ENCODE results near the gene COL10A1. TPM values are rescaled to one million over a fixed set of nuclear protein-coding genes. Genes with fewer than 3 reads are reported as not detected.

The COL10A1 gene
- total RNA-seq = not detected in 2 replicates

DNA sequence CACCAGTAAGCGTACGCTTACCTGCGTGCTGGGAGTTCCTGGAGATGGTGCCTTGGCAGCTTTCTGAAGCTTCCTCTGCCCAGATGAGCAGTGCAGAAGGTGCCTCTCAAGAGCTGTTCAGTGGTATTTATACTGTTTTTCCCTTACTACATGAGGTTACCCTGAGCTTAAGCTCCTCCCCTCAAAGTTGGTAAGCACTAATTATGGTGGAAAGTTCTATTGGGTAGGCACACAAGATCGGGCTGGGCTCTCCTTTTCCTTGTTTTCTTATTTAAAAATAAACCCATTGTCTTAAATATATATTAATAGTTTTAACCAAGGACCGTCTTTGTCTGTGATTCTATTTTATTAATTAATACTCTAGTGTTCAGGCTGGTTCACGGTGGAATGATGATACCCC is at the start of gene COL10A1:
Gene COL10A1, minus strand, starts transcription at position 101 of the 400 bp plus-strand sequence. CDS start 640 bp downstream, outside the sequence.
- Mint-ChIP-seq H3K27ac (no peak within 1 kb of the TSS), H3K9me3 (no peaks in the 10 kb centered on the region), H3K4me1 (ENCODE audit: low read depth) (peaks cover 5% of the 10 kb centered on the region), H3K4me3 (ENCODE audit: low read depth) (no peak within 1 kb of the TSS), H3K27me3 (ENCODE audit: low read depth) (no peaks in the 10 kb centered on the region), H3K36me3 (ENCODE audit: low read depth) (peaks cover 2% of the 10 kb centered on the region)
- no peak for DNase-seq (ENCODE audit: low spot score)
- intact Hi-C loops (cut with micrococcal nuclease) = no loop called here

GRCh38 chr6:116175344-116175743 is 49.4 kb upstream of the COL10A1 start:
- H3K36me3 Mint-ChIP-seq (ENCODE audit: low read depth) = peaks cover 12% of the 10 kb centered on the region
- intact Hi-C loops (cut with micrococcal nuclease) = no loop called here
- no peak for DNase-seq (ENCODE audit: low spot score)
- no peak overlapping the region for H3K27ac Mint-ChIP-seq
- H3K4me3 Mint-ChIP-seq (ENCODE audit: low read depth) = no peak overlapping the region
- peaks cover 18% of the 10 kb centered on the region for H3K9me3 Mint-ChIP-seq
- no peaks in the 10 kb centered on the region for H3K4me1 Mint-ChIP-seq (ENCODE audit: low read depth)
- H3K27me3 Mint-ChIP-seq (ENCODE audit: low read depth) = no peaks in the 10 kb centered on the region

DNA sequence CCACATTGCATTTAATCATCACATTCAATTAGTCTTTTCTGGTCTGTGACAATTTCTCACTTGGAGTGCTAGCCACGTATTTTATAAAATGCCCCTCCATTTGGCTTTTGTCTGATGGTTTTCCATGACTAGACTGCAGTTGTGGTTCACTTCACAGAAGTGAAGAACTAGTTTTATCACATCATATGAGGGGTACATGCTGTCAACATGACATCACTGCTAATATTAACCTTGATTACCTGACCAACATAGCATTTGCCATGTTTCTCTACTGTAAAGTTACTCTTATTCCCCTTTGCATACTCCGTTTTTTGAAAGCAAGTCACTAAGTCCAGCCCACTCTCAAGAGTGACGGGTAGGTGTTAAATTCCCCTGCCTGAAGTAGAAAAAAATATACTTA is 48.0 kb upstream of the COL10A1 start:
- no peak overlapping the region for H3K4me3 Mint-ChIP-seq (ENCODE audit: low read depth)
- no peak for DNase-seq (ENCODE audit: low spot score)

DNA sequence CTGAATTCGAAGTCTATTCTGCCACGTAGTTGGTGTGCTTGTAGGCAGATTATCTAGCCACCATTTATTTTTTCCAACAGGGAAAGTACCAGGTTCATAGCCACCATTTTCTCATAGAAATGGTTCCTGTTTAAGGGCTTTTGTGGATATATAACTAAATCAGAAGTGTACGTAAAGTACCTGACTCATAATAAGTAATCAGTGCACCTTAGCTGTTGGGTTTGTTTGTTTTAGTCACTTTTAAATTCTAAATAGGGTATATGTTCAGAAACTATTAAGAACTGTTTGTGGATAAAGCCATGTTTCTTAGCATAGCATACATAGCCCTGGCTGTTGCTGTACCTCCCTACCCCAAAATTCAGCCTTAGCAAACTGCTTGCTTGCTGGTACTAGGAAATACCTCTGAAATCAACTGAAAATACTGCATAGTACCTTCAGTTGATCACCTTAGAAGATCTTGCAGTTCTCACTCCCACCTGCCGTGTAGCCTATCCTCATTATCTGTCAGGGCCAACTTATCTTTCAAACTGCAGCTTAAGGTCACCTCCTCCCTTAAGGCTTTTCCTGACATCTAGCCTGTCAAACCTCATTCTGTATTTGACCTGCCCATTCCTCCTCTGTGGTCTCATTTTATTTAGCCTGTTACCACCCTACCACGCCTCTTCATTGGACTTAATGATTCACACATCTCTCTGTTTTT is 44.6 kb upstream of the COL10A1 start:
- Mint-ChIP-seq H3K4me1 (ENCODE audit: low read depth) (no peaks in the 10 kb centered on the region), H3K27me3 (ENCODE audit: low read depth) (no peaks in the 10 kb centered on the region), H3K27ac (no peak overlapping the region), H3K4me3 (ENCODE audit: low read depth) (no peak overlapping the region), H3K36me3 (ENCODE audit: low read depth) (peaks cover 15% of the 10 kb centered on the region), H3K9me3 (peaks cover 18% of the 10 kb centered on the region)
- intact Hi-C loops (cut with micrococcal nuclease) = no loop called here
- DNase-seq (ENCODE audit: low spot score) = no peak

More for the DNA sequence above, 48.0 kb upstream of the COL10A1 start:
- H3K27me3 Mint-ChIP-seq (ENCODE audit: low read depth) = no peaks in the 10 kb centered on the region
- H3K27ac Mint-ChIP-seq = no peak overlapping the region
- H3K36me3 Mint-ChIP-seq (ENCODE audit: low read depth) = peaks cover 12% of the 10 kb centered on the region
- H3K4me1 Mint-ChIP-seq (ENCODE audit: low read depth) = no peaks in the 10 kb centered on the region
- intact Hi-C loops (cut with micrococcal nuclease) = no loop called here
- H3K9me3 Mint-ChIP-seq = peaks cover 18% of the 10 kb centered on the region

DNA sequence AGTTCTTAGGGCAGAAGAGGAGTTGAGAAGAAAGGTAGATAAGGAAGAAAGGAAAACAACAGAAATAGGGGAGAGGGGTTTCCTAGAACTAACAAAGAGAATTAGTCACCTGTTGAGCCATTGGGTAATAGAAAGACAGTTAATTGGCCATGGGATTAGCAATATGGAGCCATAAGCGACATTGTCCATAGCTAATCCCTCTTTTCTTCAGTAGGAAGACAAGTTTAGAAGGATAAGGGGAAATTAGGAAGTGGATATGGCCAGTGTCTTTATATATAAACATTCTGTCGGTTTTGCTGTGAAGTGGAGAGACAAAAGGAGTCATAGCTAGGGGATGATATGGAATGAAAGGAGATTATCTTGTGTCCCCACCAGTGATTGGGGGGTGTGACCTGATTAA is 43.9 kb upstream of the COL10A1 start:
- intact Hi-C loops (cut with micrococcal nuclease) = no loop called here
- no peaks in the 10 kb centered on the region for H3K4me1 Mint-ChIP-seq (ENCODE audit: low read depth)
- DNase-seq (ENCODE audit: low spot score) = no peak
- no peak overlapping the region for H3K27ac Mint-ChIP-seq
- peaks cover 13% of the 10 kb centered on the region for H3K9me3 Mint-ChIP-seq
- H3K4me3 Mint-ChIP-seq (ENCODE audit: low read depth) = no peak overlapping the region
- H3K36me3 Mint-ChIP-seq (ENCODE audit: low read depth) = peaks cover 9% of the 10 kb centered on the region
- no peaks in the 10 kb centered on the region for H3K27me3 Mint-ChIP-seq (ENCODE audit: low read depth)

GRCh38 chr6:116168148-116168547 is 42.2 kb upstream of the COL10A1 start:
- Mint-ChIP-seq H3K27me3 (ENCODE audit: low read depth) (no peaks in the 10 kb centered on the region), H3K4me3 (ENCODE audit: low read depth) (no peak overlapping the region)

DNA sequence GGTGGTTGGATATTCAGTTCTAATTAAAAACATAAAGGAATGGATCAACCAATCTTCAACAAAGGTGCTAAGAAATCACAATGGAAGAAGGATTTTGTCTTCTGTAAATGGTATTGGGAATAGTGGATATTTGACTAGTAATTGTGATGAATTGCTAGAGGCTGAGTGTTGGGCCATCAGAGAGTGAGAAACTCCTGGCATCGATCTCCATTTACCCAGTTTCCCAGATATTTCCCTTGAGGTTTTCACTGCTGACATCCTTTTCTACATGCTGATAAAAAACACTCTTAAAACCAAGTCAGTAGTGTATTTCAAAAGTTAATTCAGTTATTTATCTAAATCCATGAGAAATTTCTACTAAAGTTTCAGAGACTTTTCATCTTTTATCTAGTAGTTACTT is 40.4 kb upstream of the COL10A1 start:
- H3K27me3 Mint-ChIP-seq (ENCODE audit: low read depth) = no peaks in the 10 kb centered on the region
- H3K27ac Mint-ChIP-seq = no peak overlapping the region
- H3K4me1 Mint-ChIP-seq (ENCODE audit: low read depth) = no peaks in the 10 kb centered on the region

More at GRCh38 chr6:116168148-116168547, 42.2 kb upstream of the COL10A1 start:
- H3K9me3 Mint-ChIP-seq = peaks cover 22% of the 10 kb centered on the region
- H3K36me3 Mint-ChIP-seq (ENCODE audit: low read depth) = peaks cover 10% of the 10 kb centered on the region
- no peaks in the 10 kb centered on the region for H3K4me1 Mint-ChIP-seq (ENCODE audit: low read depth)
- intact Hi-C loops (cut with micrococcal nuclease) = no loop called here
- no peak overlapping the region for H3K27ac Mint-ChIP-seq
- DNase-seq (ENCODE audit: low spot score) = no peak

GRCh38 chr6:116165596-116165995 is 39.7 kb upstream of the COL10A1 start:
- Mint-ChIP-seq H3K27me3 (ENCODE audit: low read depth) (no peaks in the 10 kb centered on the region), H3K4me3 (ENCODE audit: low read depth) (no peak overlapping the region), H3K36me3 (ENCODE audit: low read depth) (peaks cover 16% of the 10 kb centered on the region), H3K4me1 (ENCODE audit: low read depth) (no peaks in the 10 kb centered on the region), H3K9me3 (peaks cover 26% of the 10 kb centered on the region), H3K27ac (no peak overlapping the region)
- intact Hi-C loops (cut with micrococcal nuclease) = no loop called here
- DNase-seq (ENCODE audit: low spot score) = no peak

More for the DNA sequence above, 40.4 kb upstream of the COL10A1 start:
- Mint-ChIP-seq H3K4me3 (ENCODE audit: low read depth) (no peak overlapping the region), H3K9me3 (peaks cover 25% of the 10 kb centered on the region), H3K36me3 (ENCODE audit: low read depth) (peaks cover 15% of the 10 kb centered on the region)
- DNase-seq (ENCODE audit: low spot score) = no peak
- intact Hi-C loops (cut with micrococcal nuclease) = no loop called here

DNA sequence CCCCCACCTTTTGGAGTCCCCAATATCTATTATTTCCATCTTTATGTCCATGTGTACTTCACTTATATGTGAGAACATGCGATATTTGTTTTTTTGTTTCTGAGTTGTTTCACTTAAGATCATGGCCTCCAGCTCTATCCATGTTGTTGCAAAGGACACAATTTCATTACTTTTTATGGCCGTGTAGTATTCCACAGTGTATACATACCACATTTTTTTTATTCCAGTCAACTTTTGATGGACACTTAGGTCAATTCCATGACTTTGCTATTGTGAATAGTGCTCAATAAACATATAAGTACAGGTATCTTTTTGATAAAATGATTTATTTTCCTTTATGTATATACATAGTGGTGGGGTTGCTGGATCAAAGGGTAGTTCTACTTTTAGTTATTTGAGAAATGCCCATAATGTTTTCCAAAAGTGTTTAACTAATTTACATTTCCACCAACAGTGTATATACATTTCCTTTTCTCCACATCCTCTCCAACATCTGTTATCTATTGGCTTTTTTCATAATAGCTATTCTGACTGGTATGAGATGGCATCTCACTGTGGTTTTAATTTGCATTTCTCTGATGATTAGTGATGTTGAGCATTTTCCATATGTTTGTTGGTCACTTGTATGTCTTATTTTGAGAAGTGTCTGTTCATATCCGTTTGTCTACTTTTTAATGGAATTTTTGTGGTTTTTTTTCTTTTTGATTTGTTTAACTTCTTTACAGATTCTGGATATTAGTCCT is 34.0 kb upstream of the COL10A1 start:
- Mint-ChIP-seq H3K27me3 (ENCODE audit: low read depth) (no peaks in the 10 kb centered on the region), H3K9me3 (peaks cover 23% of the 10 kb centered on the region), H3K4me1 (ENCODE audit: low read depth) (peaks cover 3% of the 10 kb centered on the region), H3K36me3 (ENCODE audit: low read depth) (peaks cover 18% of the 10 kb centered on the region), H3K27ac (no peak overlapping the region), H3K4me3 (ENCODE audit: low read depth) (no peak overlapping the region)
- intact Hi-C loops (cut with micrococcal nuclease) = no loop called here
- no peak for DNase-seq (ENCODE audit: low spot score)

GRCh38 chr6:116158641-116159040 is 32.7 kb upstream of the COL10A1 start:
- H3K36me3 Mint-ChIP-seq (ENCODE audit: low read depth) = peaks cover 14% of the 10 kb centered on the region
- peaks cover 3% of the 10 kb centered on the region for H3K4me1 Mint-ChIP-seq (ENCODE audit: low read depth)
- no peak overlapping the region for H3K27ac Mint-ChIP-seq
- intact Hi-C loops (cut with micrococcal nuclease) = no loop called here
- H3K9me3 Mint-ChIP-seq = peaks cover 14% of the 10 kb centered on the region
- no peak for DNase-seq (ENCODE audit: low spot score)
- no peak overlapping the region for H3K4me3 Mint-ChIP-seq (ENCODE audit: low read depth)
- no peaks in the 10 kb centered on the region for H3K27me3 Mint-ChIP-seq (ENCODE audit: low read depth)

DNA sequence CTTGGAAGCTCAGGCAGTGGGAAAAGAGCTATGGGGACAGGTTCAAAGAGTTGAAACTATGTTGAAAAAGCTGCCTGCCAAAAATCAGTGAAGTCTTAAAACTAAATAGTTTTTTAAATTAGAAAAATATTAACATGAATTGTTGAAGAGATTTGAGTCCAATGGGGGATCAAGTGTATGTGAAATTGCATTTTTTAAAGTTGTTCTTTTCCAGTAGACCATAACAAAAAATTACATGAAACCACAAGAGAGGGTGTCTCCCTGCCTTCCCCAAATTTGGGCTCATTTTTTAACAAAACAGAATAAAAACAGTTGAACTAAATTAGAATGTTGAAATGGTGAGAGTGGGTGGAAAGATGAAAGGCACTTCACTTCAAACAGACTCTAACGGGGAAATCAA is 31.5 kb upstream of the COL10A1 start:
- Mint-ChIP-seq H3K4me1 (ENCODE audit: low read depth) (peaks cover 3% of the 10 kb centered on the region), H3K9me3 (peaks cover 10% of the 10 kb centered on the region), H3K36me3 (ENCODE audit: low read depth) (peaks cover 12% of the 10 kb centered on the region), H3K4me3 (ENCODE audit: low read depth) (no peak overlapping the region), H3K27ac (no peak overlapping the region), H3K27me3 (ENCODE audit: low read depth) (no peaks in the 10 kb centered on the region)
- no peak for DNase-seq (ENCODE audit: low spot score)
- intact Hi-C loops (cut with micrococcal nuclease) = no loop called here

DNA sequence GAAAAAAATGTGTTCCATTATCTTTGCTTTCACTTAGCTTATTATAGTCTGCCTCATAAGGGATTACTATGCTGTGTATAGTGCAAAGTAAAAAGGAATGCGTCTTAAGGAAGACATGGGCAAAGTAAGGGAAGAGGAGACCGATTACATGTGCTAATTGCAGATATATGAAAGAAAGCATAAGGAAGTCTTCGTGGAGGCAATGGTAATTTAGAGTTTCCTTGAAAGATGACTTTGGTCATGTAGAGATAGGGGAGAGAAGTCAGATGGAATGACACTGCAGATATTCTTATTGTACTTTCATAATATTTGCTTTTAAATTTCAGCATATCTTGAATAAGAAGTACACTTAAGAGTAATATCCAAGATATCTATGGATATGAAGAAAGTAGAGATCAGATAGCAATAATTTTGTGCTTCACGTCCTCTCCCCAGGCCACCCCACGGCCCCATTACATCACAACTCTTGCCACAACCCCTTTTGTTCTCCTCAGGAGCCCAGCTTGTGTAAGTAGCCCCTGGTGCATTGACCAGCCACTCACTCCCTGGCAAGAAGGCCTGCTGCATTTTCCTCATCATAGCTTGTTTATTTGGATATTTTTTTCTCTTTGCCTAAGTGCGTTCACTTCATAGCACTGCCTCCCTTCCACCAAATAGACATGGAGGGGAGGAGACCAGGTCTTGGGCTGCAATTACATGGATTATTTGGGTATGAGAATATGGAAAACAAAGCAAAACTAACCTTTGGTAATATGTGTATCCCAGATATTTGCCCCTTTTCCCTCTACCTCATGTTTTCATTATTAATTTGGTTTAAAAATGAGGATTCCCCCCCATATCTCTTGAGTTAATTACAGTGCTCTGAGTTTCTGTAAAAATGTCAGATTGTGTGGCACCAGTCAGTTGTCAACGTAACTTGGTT is 30.7 kb upstream of the COL10A1 start:
- peaks cover 6% of the 10 kb centered on the region for H3K9me3 Mint-ChIP-seq
- peaks cover 3% of the 10 kb centered on the region for H3K4me1 Mint-ChIP-seq (ENCODE audit: low read depth)
- no peak for DNase-seq (ENCODE audit: low spot score)
- H3K4me3 Mint-ChIP-seq (ENCODE audit: low read depth) = no peak overlapping the region
- no peak overlapping the region for H3K27ac Mint-ChIP-seq
- intact Hi-C loops (cut with micrococcal nuclease) = no loop called here
- H3K36me3 Mint-ChIP-seq (ENCODE audit: low read depth) = peaks cover 9% of the 10 kb centered on the region
- H3K27me3 Mint-ChIP-seq (ENCODE audit: low read depth) = no peaks in the 10 kb centered on the region
